GM19438 (cell line): ENCODE data around the gene ZBTB48.
"Not testable (repeated sequence)": the region's sequence is repeated elsewhere in the genome, so short reads cannot be mapped to it uniquely, and the experiment has no call there.

ENCODE experiments used
- ATAC-seq: cut with Tn5 transposase; IDR thresholded peaks from one replicate; pipeline ENCODE4 v1.9.1; 2021; ENCODE audit warnings: low read depth; ENCODE audit not compliant: unreplicated experiment

ZBTB48 gene

DNA sequence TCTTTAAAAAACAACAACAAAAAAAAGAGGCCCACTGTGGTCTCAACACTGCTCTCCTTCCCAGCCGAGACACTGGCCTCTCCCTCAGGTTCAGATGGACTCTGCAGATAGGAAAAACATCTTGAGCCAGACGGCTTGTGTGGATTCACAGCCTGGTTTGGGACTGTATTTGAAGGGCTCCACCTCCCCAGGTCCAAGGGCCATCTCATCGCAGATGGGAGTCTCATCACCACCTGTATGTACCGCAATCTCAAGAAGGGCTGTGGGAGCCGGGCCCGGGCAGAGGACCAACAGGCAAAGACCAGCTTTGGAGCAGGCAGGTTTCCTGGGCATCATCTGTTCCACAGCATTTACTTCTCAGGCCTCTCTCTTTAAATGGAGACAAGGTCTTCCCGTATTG, 10.3 kb downstream of the ZBTB48 start:
- no peak for ATAC-seq

DNA sequence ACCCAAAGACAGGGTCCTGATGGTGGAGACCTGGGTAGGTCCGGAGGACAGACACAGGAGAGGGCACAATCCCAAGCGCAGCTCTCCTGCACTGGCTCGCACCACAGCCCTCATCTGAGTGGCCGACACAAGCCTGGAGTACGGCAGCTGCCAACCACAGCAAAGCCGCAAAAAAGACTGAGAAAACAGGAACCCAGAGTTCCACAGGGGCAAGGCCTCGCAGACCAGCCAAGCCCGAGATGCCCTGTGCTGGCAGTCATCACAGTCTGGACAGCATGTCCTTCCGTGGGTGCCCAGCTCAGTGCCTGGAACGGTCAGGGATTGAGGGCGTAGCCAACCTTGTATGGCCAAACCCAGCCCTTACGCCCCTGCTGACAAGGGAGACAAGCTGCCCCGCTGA, 11.4 kb downstream of the ZBTB48 start:
- no peak for ATAC-seq

DNA sequence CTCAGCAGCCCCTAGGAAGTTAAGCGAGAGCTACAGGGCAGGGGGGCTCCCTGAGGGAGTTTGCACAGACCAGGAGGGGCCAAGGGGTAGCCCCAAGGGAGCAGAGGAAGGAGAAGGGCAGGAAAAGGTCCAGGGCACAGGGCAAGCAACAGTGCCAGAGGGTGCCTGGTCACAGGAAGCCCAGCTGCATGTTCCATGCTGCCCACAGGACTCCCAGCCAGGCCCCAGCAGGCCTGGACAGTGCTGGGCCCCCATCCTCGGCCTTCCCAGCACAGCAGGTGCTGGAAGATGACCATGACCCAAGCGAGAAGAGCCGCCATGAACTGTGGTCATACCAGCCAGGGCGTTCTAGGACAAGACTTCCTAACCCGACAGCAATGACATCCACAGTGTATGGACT, 11.8 kb downstream of the ZBTB48 start:
- no peak for ATAC-seq

DNA sequence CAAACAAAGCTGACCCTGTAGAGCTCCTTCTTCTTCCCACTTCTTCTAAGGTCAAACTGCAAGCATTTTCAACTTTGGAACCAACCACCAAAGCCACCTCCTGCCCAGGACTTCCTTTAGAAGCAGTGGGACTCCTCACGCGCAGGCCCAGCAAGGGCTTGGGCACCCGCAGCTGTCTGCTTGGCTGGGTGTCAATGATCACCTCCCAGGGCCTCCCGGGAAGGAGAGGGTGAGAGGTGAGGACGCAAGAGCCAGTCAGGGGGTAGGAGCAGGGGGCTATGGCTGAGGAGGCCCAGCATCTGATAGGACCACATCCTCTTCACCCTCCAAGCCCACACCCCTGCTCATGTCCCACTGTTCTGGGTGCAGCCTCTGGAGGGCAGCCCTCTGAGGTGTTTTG, 12.6 kb downstream of the ZBTB48 start:
- no peak for ATAC-seq

- no peak for ATAC-seq
Observed at GRCh38 chr1:6592865-6593593, 13.2 kb downstream of the ZBTB48 start.

- no peak for ATAC-seq
Observed at GRCh38 chr1:6593810-6594209, 14.0 kb downstream of the ZBTB48 start.

GRCh38 chr1:6594977-6595740, 15.4 kb downstream of the ZBTB48 start:
- ATAC-seq: no peak

GRCh38 chr1:6596351-6596750, 16.6 kb downstream of the ZBTB48 start:
- no peak for ATAC-seq

- no peak for ATAC-seq
Observed at GRCh38 chr1:6596886-6597776, 17.3 kb downstream of the ZBTB48 start.

GRCh38 chr1:6597777-6598131, 18.0 kb downstream of the ZBTB48 start:
- ATAC-seq: no peak

- ATAC-seq: no peak
Observed at GRCh38 chr1:6599141-6599975, 19.6 kb downstream of the ZBTB48 start.

GRCh38 chr1:6599991-6600390, 20.2 kb downstream of the ZBTB48 start:
- not testable (repeated sequence) for ATAC-seq

DNA sequence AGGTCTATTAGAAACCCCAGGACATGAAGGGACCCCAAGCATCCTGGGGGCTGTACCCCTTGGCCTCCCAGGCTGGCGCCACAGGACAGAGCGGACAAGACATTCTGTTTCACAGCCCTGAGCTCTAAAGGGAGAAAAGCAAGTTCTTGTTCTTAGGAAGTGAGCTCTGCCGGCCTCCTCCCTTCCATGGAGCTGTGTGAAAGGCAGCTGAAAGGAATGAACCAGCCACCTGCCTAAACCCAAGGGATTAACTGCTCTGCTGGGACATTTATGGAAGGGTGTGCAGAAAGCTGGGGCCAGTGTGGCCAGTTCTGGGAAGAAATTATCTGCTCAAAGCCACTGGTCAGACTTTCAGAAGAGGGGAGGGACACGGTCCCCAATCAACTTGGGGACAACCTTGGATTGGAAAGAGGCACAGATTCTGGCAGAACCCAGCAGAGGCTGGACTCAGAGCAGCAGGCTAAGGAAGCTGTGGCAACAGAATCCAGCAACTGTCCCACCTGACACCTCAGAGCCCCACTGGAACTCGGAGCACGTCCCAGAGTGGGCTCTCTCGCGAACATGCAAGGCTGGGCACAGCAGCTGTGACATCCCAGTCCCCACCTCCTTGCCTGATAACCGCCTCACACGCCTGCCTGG, 20.7 kb downstream of the ZBTB48 start:
- no peak for ATAC-seq

DNA sequence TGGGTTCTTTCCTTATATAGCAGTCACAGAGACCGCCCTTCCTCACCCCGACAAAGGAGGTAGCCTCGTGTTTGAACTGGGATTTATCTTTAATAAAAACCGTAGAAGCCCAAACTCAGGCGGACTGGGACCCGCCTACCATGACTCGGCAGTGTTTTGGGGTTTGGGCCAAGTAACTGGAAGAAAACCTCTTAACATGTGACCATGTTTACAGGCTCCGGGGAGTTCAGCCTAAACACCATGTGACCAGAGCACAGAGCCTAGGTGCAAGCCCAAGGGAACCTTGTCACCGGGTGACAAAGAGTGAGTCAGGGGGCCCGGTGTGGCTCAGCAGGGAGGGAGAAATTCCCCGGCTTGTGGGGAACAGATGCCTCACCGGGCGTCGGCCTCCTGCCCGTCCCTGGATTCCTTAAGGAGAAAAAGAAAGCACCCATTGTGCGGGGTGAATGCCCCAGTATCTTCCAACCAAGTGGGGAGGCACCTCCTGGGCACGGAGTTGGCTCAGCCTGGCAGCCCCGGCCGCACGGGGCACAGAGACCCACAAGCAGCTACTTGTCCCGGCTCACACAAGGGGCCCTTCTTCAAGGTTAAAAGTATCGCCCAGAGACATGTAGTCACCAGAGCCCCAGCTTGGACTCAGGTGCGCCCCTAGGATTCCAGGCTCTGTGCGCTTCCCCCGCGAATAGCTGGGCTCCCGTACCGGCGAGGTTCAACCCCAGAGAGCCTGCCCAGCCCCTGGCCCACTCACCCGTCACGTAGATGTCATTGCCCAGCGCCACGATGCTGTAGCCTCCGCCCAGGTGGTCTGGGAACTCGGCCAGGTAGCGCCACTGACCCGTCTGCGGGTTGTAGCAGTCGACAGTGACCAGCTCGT, 21.5 kb downstream of the ZBTB48 start:
- peak; percentile 30 for ATAC-seq

DNA sequence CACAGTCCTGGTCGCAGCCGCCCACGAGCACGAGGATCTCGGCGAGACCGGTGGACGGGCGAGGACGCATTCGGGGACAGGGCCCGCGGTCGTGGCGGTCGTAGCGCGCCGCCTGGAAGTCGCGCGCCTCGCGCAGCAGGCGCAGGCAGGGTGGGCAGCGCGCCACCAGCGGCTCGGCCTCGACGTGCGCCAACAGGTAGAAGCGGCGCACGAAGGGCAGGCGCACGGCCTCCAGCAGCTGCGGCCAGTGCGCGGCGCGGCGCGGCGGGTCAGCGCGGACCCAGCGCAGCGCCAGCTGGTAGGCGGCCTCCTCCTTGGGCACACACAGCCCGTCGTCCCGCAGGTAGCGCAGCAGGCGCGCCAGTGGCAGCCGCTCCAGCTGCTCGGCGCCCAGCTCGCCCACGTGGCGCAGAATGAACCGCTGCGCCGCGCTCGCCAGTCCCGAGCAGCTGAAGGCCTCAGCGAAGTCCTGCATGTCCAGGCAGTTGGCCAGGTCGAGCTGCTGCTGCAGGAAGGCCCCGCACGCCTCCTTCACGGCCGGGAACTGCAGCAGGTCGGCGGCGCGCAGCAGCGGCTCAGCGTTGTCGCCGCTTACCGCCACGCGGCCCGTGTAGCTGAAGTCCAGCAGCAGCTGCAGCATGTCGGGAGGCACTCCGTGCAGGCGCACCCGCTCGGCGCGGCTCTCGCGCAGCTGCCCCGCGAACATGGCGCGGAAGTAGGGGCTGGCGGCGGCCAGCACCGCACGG, 22.3 kb downstream of the ZBTB48 start:
- ATAC-seq: peak; percentile 30

DNA sequence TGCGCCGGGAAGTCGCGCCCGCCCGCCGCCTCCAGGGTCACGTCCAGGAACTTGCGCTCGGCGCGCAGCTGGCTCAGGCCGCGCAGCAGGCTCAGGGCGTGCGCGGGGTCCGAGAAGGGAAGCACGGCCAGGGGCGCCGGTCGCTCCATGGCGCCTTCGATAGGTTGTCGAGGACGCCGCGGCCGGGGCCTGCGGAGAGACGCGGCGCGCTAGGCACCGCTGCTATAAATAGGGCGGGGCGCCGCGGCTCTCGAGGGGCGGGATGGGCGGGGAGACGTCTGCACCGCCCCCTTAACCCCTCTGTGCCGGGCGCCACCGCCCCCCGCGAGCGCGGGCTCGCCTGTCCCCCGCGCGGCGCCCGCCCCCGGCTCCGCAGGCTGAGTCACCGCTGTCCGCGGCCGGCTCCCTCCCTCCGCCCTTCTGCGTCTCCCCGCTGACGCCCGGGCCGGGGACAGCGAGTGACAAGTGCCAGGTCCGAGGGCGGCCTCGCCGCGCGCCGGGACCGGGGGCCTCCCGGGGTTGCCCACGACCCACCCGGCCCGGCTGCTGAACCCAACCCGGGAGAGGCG, 23.0 kb downstream of the ZBTB48 start, which contains the start of gene KLHL21:
Gene KLHL21, minus strand, starts transcription at position 201 of the 569 bp plus-strand sequence. Its CDS starts 52 bp downstream, at position 149.
- ATAC-seq: peak; percentile 51

DNA sequence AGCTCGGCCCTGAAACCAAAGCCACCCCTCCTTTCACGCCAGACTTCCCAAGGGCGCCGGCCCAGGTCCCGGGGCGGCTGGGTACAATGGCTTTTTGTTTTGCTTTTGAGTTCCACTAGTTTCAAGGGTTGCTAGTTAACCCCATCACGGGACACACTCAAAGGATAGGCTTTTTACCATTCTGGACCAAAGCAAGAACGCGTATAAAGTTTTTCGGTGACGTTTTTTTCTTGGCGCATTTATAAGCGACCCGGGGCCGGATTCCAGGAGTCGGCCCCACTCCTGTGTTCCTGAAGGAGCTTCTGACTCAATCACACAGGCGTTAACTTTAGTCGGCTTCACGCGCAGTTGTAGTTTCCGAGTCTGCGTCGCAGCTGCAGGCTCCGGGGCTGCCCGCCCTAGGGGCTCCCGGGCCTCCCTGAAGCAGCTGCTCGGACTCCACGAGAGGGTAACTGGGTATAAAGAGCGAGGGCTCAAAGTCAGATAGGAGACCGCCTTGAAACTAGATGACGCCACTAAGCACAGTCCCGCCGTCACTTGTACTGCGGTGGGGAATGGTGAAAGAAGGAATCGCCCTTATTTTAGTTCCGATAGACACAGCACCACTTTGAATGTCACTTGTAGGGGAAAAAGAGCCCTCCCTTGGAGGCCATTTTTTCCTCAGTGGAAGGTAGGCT, 23.6 kb downstream of the ZBTB48 start:
- ATAC-seq: peak; percentile 27
